ENCODE data around the gene TMEM147.

DNA sequence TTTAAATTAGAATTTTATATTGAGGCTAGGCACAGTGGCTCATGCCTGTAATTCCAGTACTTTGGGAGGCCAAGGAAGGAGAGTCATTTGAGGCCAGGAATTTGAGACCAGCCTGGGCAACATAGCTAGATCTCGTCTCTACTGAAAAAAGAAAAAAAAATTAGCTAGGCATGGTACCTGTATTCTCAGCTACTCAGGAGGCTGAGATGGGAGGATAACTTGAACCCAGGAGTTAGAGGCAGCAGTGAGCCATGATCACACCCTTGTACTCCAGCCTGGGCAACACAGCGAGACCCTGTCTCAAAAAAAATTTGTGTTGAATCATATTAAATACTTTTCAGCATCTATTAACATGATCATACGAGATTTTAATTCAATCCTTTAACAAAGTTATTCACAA, 45.4 kb downstream of the TMEM147 start:
- TF ChIP-seq SP1 (IDR thresholded peaks at IDR 0.05) (no peak), TARDBP (IDR thresholded peaks at IDR 0.05) (no peak), FOXA1 (IDR thresholded peaks at IDR 0.05) (no peak), LEF1 (IDR thresholded peaks at IDR 0.05; ENCODE audit: borderline replicate concordance) (no peak), ZNF384 (IDR thresholded peaks at IDR 0.05) (no peak)
